Tibial nerve (tissue), 3 donors: ENCODE measurements around the gene IKZF4.

Experiments used
- POLR2A ChIP-seq, 2 donors: fragments of 450-650 bp; IDR thresholded peaks; one replicate each; pipeline ENCODE4 v1.6.1; 2017; ENCODE audit warnings: antibody characterized with exemption in 2 of 2, mild to moderate bottlenecking in 2 of 2, moderate library complexity in 2 of 2
- TF ChIP-seq, protein P1 (sequence below), 5 experiments: fragments of 200-600 bp in 3 of 5; fragments of 450-650 bp in 2 of 5; sonication (generic) in 3 of 5; IDR thresholded peaks; one replicate each; pipeline ENCODE4 v1.5.1; 2016 to 2019; ENCODE audit warnings: antibody characterized with exemption in 5 of 5, mild to moderate bottlenecking in 3 of 5, moderate library complexity in 2 of 5

DNA sequence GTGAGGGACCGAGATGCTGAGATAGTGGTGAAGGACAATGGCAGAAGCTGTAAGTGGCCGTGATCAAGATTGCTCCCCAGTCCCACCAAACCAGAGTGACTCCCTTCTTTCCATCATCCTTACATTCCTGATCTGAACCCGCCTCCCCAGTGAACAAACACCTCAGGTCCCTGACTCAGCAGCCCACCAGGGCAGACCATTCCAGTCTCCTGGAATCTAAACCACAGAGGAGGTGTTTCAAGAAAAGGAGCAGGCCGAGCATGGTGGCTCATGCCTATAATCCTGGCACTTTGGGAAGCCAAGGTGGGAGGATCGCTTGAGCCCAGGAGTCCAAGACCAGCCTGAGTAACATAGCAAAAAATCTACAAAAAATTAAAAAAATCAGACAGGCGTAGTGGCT, 65.8 kb downstream of the IKZF4 start:
- no peak for TF ChIP-seq POLR2A (IDR thresholded peaks at IDR 0.05)
- TF ChIP-seq, protein P1, sequence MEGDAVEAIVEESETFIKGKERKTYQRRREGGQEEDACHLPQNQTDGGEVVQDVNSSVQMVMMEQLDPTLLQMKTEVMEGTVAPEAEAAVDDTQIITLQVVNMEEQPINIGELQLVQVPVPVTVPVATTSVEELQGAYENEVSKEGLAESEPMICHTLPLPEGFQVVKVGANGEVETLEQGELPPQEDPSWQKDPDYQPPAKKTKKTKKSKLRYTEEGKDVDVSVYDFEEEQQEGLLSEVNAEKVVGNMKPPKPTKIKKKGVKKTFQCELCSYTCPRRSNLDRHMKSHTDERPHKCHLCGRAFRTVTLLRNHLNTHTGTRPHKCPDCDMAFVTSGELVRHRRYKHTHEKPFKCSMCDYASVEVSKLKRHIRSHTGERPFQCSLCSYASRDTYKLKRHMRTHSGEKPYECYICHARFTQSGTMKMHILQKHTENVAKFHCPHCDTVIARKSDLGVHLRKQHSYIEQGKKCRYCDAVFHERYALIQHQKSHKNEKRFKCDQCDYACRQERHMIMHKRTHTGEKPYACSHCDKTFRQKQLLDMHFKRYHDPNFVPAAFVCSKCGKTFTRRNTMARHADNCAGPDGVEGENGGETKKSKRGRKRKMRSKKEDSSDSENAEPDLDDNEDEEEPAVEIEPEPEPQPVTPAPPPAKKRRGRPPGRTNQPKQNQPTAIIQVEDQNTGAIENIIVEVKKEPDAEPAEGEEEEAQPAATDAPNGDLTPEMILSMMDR (IDR thresholded peaks at IDR 0.05) = no peak
